Embryonic facial prominence (tissue), 1 donor: Measurements from ENCODE around the gene TMEM33.

Source experiments
- DNase-seq: peaks from one replicate; pipeline ENCODE4 v3.0.0-alpha.2; 2016; ENCODE audit errors: extremely low spot score

Gene TMEM33

DNA sequence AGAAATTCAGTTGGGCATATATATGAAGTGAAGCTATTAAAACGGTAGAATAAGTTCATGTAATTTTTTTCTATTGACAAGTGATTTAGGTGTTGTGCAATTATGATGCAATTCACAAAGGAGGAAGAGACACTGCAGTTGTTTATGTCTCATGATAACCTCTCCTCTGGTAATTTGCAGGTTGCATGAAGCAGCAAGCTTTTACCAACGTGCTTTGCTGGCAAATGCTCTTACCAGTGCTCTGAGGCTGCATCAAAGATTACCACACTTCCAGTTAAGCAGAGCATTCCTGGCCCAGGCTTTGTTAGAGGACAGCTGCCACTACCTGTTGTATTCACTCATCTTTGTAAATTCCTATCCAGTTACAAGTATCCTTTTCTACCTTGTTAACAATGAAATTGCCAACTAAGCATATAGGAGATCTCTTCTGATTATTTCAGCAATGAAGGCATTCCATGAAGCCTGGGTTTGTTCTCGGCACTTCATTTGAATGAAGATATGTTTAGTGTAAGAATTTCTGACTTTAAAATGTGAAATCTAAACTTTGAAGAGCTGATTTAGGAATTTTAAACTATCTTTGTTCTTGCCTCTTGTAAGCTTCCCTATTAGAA is 3.9 kb downstream of the TMEM33 start:
- DNase-seq = no peak

DNA sequence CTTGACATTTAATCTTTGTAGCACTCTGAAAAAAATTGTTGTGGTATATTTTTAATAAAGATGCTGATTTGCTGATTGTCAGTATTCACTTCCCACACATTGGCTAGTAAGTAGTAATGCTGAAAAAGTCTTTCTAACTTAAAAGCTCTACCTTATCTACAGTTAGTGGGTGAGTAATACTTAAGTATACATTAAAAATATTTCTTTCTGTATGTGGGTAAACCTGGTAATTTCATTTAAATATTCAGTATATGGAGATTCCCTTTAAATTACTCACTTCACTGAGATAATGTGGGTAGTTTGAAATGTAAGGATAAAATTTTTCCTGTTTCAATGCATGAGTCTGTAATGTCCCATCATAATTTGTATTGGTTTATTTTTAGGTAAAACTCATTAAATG is 5.6 kb downstream of the TMEM33 start:
- DNase-seq = no peak

DNA sequence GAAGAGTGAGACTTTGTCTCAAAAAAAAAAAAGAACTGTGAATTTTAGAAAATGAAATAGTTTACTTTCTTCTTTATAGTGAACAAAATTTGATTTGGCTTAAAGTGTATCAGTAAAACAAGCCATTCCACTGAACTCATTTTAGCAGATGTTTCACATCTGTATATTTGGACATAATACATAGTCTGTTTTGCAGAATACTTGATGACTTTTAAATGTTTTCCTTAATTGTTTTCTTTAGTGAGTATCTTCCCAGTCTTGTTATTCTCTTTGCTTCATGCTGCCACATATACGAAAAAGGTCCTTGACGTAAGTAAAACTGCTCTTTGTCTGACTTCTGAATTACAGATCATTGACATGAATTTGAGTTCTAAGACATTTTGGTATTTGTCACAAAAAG is 8.3 kb downstream of the TMEM33 start:
- DNase-seq = no peak

DNA sequence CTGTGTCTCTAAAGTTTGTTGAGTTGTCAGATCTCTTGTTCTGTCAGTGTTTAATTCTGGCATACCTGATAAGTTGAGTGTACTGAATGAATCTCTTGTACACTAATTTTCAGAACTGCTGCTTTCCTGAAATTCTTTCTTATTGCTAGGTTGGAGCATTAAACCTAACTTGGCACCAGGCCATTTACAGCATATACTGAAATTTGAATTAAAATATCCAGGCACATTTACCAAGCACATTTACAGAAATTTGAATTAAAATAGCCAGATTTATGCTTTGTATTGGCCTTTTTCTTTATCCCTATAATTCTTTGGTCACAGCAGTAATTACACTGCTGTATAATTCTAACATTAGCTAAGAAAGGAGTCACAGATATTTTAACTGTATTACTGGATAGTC is 8.9 kb downstream of the TMEM33 start:
- DNase-seq = no peak

DNA sequence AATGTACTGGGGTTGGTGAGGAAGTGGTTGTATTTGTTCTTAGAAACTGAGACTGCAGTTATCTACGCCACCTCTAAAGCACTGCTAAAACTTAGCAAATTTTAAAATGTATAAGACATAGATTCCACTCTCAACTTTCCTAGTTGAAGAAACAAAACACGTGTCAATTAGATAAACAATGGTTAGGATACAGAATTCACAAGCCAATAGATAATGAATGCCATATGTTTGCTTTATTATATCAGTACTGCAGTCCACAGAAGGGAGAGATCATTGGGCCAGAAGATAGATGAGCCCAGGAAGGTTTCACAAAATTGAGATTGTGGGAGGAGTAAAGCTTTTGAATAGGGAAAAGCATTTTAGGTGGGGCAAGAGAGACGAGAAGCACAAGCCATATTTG is 14.3 kb downstream of the TMEM33 start:
- DNase-seq = no peak

DNA sequence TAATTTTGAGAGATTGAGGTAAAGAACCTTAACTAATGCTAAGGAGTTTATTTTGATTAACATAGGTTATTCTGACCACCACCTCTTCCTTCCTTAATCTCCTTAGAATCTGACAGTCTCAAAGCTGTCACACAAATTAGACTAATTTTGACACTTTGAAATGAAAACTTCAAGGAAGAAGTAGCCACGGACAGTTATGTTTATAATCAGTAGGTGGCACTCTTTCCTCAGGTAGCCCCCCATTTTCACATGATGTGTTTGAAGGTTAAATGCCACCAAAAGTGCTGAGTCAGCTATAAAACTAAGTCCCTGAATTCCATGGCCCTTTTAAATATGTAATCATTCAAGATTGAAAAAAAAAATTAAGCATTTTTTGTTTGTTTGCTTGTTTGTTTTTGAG is 22.4 kb downstream of the TMEM33 start:
- DNase-seq = no peak

DNA sequence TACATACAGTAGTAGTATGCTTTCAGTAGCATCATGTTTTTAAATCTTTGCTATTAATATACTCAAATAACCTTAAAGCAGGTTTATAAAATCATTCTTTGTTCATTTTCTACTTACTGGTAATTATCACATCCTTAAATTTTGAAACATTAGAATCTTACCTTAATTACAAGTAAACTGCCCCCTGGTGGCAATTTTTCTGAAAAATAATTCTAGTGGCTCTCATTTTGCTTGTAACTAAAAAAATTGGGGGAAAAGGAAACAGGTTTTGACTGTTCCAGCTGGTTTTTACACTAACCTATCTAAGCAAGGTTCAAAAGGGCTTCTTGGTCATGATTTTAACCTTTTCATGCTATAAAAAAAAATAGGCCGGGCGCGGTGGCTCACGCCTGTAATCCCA is 27.9 kb downstream of the TMEM33 start:
- no peak for DNase-seq

DNA sequence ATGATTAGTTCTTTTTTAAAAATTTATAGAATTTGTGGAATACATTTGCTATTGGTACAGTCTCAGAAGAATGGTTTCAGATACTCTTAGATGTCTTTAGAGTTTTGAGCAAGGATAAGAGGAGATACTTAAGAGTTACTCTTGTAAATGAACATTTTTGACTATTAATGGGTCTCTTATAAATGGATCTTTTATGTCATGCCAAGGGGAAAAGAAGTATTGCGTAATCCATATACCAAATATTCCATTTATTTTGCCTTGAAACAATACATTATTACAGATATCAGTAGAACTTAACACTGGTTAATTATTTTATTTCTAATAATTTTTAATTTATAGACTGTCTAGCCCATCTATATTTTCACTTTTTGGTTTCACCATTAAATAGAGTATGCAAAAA is 29.2 kb downstream of the TMEM33 start:
- no peak for DNase-seq

DNA sequence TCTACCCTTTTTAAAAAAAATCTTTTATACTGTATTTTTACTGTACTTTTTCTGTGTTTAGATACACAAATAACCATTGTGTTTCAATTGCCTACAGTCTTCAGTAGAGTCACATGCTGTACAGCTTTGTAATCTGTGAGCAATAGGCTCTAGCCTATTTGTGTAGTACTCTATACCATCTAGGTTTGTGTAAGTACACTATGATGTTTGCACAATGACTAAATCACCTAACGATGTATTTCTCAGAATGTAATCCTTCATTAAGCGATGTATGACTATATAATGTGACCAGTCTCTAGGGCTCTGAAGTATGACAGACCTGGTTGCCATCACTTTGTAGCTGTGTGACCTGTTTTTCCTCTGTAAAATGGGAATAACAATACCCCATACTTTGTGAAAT is 32.2 kb downstream of the TMEM33 start:
- no peak for DNase-seq

DNA sequence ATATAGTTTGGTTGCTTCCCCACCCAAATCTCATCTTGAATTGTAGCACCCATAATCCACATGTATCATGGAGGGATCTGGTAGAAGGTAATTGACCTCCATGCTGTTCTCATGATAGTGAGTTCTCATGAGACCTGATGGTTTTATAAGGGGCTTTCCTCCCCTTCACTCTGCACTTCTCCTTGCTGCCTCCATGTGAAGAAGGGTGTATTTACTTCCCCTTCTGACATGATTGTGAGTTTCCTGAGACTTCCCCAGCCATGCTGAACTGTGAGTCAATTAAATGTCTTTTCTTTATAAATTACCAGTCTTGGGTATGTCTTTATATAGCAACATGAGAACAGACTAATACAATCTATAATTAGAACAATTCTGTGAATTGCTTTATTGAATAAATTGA is 34.4 kb downstream of the TMEM33 start:
- no peak for DNase-seq

DNA sequence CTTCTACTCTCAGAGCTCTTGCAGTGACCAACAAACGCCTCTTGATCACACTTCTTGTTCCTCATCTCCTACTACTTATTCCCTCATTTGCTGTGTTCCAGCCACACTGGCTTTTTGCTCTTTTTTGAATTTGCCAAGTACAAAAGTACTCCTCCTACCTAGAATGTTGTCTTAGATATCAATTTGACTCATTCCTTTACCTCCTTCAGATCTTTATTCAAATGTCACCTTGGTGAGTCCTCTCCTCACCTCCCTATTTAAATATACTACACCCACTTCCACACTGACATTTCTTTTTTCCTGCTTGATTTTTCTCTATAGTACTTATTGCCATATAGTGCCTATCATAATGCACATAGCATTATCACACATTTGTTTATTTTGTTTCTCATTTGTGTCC is 40.1 kb downstream of the TMEM33 start:
- DNase-seq = no peak

DNA sequence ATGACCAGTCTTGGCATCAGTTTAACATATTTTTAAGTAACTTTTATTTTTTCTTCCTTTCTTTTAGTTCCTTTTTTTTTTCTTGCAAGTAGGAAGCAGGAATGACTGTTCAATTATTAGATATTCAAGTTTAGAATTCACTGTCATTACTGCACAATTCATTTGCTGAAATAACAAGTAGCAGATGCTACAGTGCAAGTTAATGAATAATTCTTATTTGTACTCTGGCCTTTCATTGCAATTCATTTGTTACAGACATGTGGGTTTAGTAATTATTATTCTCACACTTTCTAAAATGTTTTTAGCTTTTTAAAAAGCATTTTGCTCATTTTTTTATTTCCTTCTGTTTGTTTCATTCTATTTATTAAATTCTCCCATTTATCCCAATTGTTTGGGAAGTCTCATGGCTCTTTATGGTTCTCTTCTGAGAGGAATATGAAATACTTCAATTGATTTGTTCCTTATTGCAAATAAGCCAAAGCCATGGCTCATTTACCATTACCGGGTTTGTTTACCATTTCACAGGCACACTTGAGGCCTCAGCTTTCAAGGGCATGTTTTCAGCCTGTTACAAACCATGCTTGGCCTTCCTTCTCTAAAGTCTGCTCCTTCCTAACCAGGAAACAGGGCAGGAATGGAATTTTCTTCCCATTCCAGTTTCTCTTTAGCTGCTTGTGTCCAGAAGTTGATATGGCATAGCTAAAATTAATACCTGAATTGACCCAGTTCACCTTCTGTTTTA is 41.7 kb downstream of the TMEM33 start:
- DNase-seq = no peak

DNA sequence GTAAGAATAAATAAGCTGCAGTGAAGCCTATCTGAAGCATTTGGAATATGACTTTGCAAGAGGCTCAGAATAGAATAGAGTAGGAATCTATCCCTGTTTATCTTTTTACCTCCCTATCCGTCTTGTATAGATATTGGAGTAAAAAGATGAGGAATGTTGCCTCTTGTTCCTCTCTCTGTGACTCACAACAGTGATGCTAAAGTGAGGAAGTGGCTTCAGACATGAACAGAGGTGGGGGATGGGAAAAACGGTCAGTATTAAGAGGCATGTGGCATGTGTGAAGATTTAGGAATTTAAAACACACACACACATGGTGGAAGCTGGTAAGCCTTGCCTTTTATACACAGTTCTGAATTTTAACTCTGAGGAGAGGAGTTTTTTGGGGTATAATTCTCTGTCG is 42.5 kb downstream of the TMEM33 start:
- DNase-seq = no peak

DNA sequence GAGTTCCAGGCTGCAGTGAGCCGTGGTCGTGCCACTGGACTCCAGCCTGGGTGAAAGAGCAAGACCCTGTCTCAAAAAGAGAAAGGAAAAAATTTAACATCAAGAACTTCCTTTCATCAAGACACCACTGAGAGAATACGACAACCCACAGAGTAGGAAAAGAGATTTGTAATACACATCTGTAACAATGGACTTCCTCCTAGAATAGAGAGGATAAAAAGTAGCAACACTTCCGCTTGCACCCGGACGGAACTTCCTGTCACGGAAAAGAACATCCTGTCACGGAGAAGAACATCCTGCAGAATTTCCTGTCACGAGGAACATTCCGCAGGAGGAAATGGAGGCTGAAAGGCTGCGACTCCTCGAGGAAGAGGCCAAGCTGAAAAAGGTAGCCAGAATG is 46.2 kb downstream of the TMEM33 start, which contains the start of gene DCAF4L1:
Gene DCAF4L1 (plus strand): TSS at position 301 of the 400 bp plus-strand sequence. CDS start 37 bp downstream, at position 338.
- no peak for DNase-seq

DNA sequence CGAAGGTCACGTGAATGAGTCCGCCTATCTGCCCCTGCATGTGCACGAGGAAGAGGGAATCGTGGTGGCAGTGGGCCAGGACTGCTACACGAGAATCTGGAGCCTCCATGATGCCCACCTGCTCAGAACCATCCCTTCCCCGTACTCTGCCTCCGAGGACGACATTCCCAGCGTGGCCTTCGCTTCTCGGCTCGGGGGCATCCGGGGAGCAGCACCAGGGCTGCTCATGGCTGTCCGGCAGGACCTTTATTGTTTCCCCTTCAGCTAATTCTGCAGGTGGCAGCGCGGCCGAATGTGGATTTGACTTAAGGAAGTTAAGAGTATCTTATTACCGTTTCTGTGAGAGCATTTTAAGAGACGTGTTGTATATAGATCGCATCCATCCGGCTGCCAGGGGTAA is 47.5 kb downstream of the TMEM33 start:
- DNase-seq = no peak

DNA sequence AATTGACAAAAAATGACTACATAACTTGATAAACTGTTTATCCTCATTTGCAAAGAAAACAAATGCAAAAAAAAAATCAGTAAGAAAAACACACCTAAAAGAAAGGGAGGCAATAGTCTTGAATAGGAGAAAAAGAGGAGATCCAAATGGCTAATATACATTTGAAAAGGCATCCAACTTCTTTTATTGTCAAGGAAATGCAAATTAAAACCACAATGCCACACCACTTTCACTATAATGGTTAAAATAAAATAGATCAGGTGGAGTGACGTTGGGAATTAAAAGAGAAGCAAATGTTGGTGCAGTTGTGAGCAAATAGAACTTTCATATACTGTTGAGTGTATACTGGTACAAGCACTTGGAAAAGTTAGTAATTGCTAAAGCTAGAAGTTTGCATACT is 49.9 kb downstream of the TMEM33 start:
- no peak for DNase-seq

DNA sequence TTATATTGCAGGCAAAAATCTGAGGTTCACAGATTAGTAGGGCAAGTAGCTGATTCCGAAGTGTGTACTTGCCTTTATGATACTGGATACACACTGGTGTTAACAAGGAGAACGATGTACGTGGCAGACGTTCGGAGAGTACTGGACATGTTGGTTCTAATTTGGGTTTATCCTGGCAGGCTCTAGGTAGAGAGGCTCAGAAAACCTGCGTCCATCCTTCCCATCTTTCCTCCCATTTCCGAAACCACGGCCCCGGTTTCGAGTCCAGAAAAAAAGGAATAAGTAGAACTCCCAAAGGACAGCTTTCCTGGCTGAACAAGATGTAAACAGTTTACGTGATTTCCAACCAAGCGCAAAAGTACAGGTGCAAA is 54.8 kb downstream of the TMEM33 start:
- no peak for DNase-seq

DNA sequence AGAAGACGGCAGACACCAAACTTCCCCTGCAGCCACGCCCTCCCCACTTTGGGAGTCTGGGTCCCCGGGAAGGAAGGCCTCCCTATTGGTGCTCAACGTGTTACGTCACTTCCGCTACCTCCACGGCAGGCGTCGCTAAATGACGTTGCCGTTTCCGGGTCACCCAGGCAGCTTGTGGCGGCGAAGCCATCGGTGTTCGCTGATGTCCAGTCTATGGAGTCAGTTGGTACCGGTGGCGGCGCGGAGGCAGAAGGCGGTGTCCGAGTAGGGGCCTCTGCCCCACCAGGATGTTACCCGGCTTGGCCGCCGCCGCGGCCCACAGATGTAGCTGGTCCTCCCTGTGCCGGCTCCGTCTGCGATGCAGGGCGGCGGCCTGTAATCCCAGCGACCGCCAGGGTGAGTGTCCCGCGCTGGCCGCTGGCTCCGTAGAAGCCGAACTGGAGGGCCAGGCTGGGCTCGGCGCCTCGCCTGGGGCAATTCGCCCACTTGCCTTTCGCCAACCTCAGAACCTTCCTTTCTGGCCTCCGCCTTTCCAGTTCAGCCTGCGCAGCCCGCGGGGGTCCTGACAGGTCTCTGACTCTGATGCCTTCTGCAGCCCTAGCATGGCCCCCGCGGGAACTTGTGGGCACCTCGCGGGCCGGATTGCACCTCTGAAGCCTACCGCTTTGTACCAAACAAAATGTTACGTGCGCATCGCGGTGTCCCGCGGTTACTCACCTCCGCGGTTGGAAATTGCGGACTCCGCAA is 55.3 kb downstream of the TMEM33 start, which contains the start of gene SLC30A9:
Gene SLC30A9 (plus strand): TSS at position 166 of the 747 bp plus-strand sequence. CDS start 122 bp downstream, at position 288.
- DNase-seq = peak; percentile 93

DNA sequence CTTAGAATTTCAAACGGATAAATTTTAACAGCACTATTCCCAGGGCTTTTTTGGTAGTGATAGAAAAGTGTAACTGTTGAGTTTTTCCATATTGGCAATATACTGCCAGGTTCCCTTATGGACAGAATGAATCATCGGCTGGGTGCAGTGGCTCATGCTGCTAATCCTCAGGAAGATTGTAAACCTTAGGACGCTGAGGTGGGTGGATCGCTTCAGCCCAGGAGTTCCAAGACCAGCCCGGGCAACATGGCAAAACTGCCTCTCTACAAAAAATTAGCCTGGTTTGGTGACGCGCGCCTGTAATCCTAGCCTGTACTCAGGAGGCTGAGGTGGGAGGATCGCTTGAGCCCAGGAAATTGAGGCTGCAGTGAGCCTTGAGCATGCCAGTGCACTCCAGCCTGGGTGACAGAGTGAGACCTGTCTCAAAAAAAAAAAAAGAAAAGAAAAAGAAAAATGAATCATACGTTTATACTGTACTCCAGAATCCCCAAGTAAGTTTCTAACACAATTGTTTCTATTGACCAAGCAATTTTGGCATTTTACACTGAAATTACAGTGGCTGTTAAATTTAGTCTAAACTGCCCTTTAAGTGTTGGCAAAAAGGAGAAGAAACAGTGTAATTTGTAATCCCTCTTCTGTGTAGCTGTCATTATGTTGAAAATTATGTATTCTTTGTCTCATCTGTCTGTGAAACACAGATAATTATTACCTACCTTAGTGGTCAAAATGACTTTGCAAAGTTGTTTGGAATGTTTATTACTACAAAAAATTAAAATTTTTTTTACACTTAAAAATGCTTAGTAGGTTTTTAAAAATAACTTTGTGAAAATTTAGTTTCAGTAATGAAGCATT is 56.9 kb downstream of the TMEM33 start:
- DNase-seq = no peak

DNA sequence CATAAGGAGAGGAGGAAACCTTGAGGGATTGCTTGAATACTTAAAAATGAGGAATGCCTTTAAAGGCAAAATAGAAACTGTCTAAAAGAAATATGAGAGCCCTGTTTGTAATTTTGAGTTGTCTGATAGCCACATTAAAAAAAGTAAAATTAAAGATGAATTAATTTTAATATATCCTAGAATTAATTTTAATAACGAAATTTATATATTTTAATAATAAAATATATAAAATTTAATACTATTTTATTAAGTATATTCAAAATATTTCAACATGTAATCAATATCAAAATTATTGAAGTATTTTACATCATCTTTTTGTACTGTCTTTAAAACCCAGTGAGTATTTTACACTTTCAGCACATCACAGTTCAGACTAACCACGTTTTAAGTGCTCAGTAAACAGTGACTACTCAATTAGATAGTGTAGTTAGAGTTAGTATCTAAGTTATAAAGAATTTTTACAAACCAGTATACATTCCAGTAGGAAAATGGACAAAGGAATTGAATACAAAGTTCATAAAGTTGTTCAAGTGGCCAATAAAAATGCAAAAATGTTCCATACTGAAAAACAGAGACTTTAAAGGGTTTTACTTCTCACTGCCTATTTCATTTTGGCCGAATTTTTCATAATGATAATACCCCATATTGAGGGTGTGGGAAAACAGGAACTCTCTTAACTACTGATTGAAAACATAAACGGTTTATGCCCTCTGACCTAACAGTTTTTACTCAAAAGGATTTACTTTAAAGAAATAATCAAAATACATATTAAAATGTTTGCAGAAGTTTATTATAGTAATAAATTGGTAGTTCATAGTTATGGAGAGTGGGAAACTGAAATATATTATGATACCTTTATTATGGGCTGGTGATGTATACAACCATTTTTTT is 58.0 kb downstream of the TMEM33 start:
- DNase-seq = no peak

DNA sequence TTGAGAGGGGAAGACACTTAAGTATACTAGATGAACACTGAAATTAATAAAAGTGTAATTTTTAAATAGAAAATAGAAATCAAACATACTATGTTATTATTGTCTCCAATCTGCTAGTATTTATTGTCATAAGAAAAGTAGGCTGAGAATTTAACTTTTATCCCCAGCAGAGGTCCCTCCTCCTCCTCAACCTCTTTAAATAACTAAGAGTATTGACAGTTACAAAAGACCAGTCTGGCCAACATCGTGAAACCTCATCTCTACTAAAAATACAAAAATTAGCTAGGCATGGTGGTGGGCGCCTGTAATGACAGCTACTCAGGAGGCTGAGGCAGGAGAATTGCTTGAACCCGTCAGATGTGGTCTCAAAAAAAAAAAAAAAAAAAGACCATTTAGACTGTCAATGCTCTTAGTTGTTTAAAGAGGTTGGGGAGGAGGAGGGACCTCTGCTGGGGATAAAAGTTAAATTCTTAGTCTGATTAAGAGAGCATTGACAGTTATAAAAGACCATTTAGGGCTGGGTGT is 59.3 kb downstream of the TMEM33 start:
- DNase-seq = no peak
